VCaP (cell line): ENCODE results near the gene GREM2.

Source experiments
- H3K27ac ChIP-seq: fragments of 450-650 bp; 2 replicates; pipeline ENCODE4 v1.5.1; 2017
- CTCF ChIP-seq: fragments of 450-650 bp; conservative IDR thresholded peaks from 2 replicates; pipeline ENCODE4 v1.5.1; 2017; ENCODE audit warnings: mild to moderate bottlenecking, moderate library complexity

Gene GREM2

GRCh38 chr1:240577095-240577494 is 34.9 kb downstream of the GREM2 start:
- peak overlapping the region; percentile 41; the same call in 1 of the 2 replicates for H3K27ac ChIP-seq
- no peak for TF ChIP-seq CTCF

- peak overlapping the region; percentile 41; the same call in 1 of the 2 replicates for H3K27ac ChIP-seq
Observed at GRCh38 chr1:240575981-240576662, 35.8 kb downstream of the GREM2 start.

GRCh38 chr1:240572328-240572727 is 39.6 kb downstream of the GREM2 start:
- H3K27ac ChIP-seq, result no peak overlapping the region; the same call in 1 of the 2 replicates
- TF ChIP-seq CTCF, result no peak

More at GRCh38 chr1:240575981-240576662, 35.8 kb downstream of the GREM2 start:
- no peak for TF ChIP-seq CTCF

- no peak for TF ChIP-seq CTCF
- no peak overlapping the region; the same call in 1 of the 2 replicates for H3K27ac ChIP-seq
Observed at GRCh38 chr1:240571782-240572181, 40.2 kb downstream of the GREM2 start.

GRCh38 chr1:240567066-240567465 is 44.9 kb downstream of the GREM2 start:
- no peak for TF ChIP-seq CTCF
- no peak overlapping the region for H3K27ac ChIP-seq

GRCh38 chr1:240562779-240563178 is 49.2 kb downstream of the GREM2 start:
- TF ChIP-seq CTCF, result no peak
- H3K27ac ChIP-seq, result no peak overlapping the region

GRCh38 chr1:240562111-240562590 is 49.8 kb downstream of the GREM2 start:
- no peak for TF ChIP-seq CTCF
- no peak overlapping the region for H3K27ac ChIP-seq
